Measurements from ENCODE around the gene TRABD2B. TPM values are rescaled to one million over a fixed set of nuclear protein-coding genes. Genes with fewer than 3 reads are reported as not detected.

The TRABD2B gene
- total and polyA plus RNA-seq, 2 experiments from 2014 or later, result 1.6 to 2.0 TPM

DNA sequence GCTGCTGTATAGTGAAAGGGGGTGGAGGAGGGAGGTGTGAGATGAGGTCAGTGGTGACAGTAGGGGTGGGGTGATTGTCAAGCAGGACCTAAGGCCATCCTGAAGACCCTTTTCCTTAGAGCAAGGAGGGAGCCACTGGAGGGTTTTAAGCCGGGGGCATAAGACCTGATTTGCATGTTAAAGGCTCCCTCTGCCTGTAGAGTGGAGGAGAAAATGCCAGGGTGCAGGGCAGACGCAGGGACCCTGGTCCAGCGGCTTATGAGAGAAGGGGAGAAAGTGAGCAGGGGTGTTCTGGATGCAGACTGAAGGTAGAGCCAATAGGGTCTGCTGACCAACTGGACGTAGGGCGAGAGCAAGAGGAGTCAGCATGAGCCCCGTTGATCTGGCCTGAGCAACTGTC, 154.1 kb downstream of the TRABD2B start:
- H3K4me2 ChIP-seq, result peak overlapping the region; percentile 60; the same call in 1 of the 2 replicates
- no peaks in the 10 kb centered on the region for H3K36me3 Mint-ChIP-seq (ENCODE audit: low read depth)
- H3K27ac Mint-ChIP-seq, result no peak overlapping the region
- no peaks in the 10 kb centered on the region; the same call in 1 of the 2 replicates for H4K20me1 ChIP-seq (replicated peaks; ENCODE audit: insufficient read depth)
- no peak overlapping the region for H2AFZ ChIP-seq
- H3K36me3 ChIP-seq (ENCODE audit: insufficient read depth), result no peaks in the 10 kb centered on the region
- peaks cover 20% of the 10 kb centered on the region for H3K4me1 ChIP-seq (ENCODE audit: insufficient read depth)
- no peak overlapping the region for H3K4me3 Mint-ChIP-seq
- H3F3A ChIP-seq (replicated peaks; ENCODE audit: low read depth), result no peaks in the 10 kb centered on the region
- TF ChIP-seq, protein P1, sequence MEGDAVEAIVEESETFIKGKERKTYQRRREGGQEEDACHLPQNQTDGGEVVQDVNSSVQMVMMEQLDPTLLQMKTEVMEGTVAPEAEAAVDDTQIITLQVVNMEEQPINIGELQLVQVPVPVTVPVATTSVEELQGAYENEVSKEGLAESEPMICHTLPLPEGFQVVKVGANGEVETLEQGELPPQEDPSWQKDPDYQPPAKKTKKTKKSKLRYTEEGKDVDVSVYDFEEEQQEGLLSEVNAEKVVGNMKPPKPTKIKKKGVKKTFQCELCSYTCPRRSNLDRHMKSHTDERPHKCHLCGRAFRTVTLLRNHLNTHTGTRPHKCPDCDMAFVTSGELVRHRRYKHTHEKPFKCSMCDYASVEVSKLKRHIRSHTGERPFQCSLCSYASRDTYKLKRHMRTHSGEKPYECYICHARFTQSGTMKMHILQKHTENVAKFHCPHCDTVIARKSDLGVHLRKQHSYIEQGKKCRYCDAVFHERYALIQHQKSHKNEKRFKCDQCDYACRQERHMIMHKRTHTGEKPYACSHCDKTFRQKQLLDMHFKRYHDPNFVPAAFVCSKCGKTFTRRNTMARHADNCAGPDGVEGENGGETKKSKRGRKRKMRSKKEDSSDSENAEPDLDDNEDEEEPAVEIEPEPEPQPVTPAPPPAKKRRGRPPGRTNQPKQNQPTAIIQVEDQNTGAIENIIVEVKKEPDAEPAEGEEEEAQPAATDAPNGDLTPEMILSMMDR (conservative IDR thresholded peaks at IDR 0.05; ENCODE audit: low read depth in 2 of 2), result 0 out of 4 replicates have a peak, but pooled peaks of 1 of the 2 experiments have one; percentile 1
- TF ChIP-seq, protein P2, sequence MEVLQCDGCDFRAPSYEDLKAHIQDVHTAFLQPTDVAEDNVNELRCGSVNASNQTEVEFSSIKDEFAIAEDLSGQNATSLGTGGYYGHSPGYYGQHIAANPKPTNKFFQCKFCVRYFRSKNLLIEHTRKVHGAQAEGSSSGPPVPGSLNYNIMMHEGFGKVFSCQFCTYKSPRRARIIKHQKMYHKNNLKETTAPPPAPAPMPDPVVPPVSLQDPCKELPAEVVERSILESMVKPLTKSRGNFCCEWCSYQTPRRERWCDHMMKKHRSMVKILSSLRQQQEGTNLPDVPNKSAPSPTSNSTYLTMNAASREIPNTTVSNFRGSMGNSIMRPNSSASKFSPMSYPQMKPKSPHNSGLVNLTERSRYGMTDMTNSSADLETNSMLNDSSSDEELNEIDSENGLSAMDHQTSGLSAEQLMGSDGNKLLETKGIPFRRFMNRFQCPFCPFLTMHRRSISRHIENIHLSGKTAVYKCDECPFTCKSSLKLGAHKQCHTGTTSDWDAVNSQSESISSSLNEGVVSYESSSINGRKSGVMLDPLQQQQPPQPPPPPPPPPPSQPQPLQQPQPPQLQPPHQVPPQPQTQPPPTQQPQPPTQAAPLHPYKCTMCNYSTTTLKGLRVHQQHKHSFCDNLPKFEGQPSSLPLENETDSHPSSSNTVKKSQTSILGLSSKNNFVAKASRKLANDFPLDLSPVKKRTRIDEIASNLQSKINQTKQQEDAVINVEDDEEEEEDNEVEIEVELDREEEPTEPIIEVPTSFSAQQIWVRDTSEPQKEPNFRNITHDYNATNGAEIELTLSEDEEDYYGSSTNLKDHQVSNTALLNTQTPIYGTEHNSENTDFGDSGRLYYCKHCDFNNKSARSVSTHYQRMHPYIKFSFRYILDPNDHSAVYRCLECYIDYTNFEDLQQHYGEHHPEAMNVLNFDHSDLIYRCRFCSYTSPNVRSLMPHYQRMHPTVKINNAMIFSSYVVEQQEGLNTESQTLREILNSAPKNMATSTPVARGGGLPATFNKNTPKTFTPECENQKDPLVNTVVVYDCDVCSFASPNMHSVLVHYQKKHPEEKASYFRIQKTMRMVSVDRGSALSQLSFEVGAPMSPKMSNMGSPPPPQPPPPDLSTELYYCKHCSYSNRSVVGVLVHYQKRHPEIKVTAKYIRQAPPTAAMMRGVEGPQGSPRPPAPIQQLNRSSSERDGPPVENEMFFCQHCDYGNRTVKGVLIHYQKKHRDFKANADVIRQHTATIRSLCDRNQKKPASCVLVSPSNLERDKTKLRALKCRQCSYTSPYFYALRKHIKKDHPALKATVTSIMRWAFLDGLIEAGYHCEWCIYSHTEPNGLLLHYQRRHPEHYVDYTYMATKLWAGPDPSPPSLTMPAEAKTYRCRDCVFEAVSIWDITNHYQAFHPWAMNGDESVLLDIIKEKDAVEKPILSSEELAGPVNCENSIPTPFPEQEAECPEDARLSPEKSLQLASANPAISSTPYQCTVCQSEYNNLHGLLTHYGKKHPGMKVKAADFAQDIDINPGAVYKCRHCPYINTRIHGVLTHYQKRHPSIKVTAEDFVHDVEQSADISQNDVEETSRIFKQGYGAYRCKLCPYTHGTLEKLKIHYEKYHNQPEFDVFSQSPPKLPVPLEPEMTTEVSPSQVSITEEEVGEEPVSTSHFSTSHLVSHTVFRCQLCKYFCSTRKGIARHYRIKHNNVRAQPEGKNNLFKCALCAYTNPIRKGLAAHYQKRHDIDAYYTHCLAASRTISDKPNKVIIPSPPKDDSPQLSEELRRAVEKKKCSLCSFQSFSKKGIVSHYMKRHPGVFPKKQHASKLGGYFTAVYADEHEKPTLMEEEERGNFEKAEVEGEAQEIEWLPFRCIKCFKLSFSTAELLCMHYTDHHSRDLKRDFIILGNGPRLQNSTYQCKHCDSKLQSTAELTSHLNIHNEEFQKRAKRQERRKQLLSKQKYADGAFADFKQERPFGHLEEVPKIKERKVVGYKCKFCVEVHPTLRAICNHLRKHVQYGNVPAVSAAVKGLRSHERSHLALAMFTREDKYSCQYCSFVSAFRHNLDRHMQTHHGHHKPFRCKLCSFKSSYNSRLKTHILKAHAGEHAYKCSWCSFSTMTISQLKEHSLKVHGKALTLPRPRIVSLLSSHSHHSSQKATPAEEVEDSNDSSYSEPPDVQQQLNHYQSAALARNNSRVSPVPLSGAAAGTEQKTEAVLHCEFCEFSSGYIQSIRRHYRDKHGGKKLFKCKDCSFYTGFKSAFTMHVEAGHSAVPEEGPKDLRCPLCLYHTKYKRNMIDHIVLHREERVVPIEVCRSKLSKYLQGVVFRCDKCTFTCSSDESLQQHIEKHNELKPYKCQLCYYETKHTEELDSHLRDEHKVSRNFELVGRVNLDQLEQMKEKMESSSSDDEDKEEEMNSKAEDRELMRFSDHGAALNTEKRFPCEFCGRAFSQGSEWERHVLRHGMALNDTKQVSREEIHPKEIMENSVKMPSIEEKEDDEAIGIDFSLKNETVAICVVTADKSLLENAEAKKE (CRISPR knock-in tag; IDR thresholded peaks at IDR 0.05), result no peak
- DNase-seq (ENCODE audit: low spot score) (no peak), ATAC-seq (peak; percentile 39)
- H3K79me2 ChIP-seq (replicated peaks; ENCODE audit: insufficient read depth), result no peaks in the 10 kb centered on the region
- H3K9me3 Mint-ChIP-seq, result no peaks in the 10 kb centered on the region
- H3K9me2 ChIP-seq (ENCODE audit: insufficient read depth), result no peaks in the 10 kb centered on the region
- H3K27ac ChIP-seq (ENCODE audit: low read depth), result no peak overlapping the region
- H3K27me3 Mint-ChIP-seq (ENCODE audit: insufficient read depth, low read depth, poor library complexity), result peaks cover 14% of the 10 kb centered on the region
- H3K4me1 Mint-ChIP-seq, result peaks cover 33% of the 10 kb centered on the region
- H3K4me3 ChIP-seq, result no peak overlapping the region
- no peaks in the 10 kb centered on the region for H3K27me3 ChIP-seq (ENCODE audit: insufficient read depth)
